Measurements from ENCODE around the gene SEMA5A. TPM values are rescaled to one million over a fixed set of nuclear protein-coding genes. Genes with fewer than 3 reads are reported as not detected.

Gene SEMA5A
- total RNA-seq, 1 donor from 2014 or later = 0.44 TPM

GRCh38 chr5:9549941-9550340 lies 4.1 kb upstream of the SEMA5A start:
- intact Hi-C loops (cut with micrococcal nuclease) = no loop called here

- intact Hi-C loops (cut with micrococcal nuclease) = no loop called here
Measured at GRCh38 chr5:9547122-9547947, 1.5 kb upstream of the SEMA5A start.

GRCh38 chr5:9545136-9545991 lies 511 bp downstream of the SEMA5A start:
- intact Hi-C loops (cut with micrococcal nuclease) = no loop called here

GRCh38 chr5:9544502-9545135 lies 1.3 kb downstream of the SEMA5A start:
- intact Hi-C loops (cut with micrococcal nuclease) = loop anchor here (1.0 to 5.0 kb wide), 2 partner anchors 52 to 183 kb away; no protein-coding TSS in a partner anchor

- intact Hi-C loops (cut with micrococcal nuclease) = loop anchor here (1.0 to 5.0 kb wide), 2 partner anchors 52 to 183 kb away; no protein-coding TSS in a partner anchor
Measured at GRCh38 chr5:9544056-9544455, 1.8 kb downstream of the SEMA5A start.

- intact Hi-C loops (cut with micrococcal nuclease) = loop anchor here (5.0 kb wide), 1 partner anchor 51 kb away; no protein-coding TSS in a partner anchor
Measured at GRCh38 chr5:9543311-9543920, 2.5 kb downstream of the SEMA5A start.

- intact Hi-C loops (cut with micrococcal nuclease) = loop anchor here (5.0 kb wide), 1 partner anchor 48 kb away; no protein-coding TSS in a partner anchor
Measured at GRCh38 chr5:9540791-9541190, 5.1 kb downstream of the SEMA5A start.

GRCh38 chr5:9538504-9538903 lies 7.4 kb downstream of the SEMA5A start:
- intact Hi-C loops (cut with micrococcal nuclease) = no loop called here

GRCh38 chr5:9537223-9538141 lies 8.4 kb downstream of the SEMA5A start:
- intact Hi-C loops (cut with micrococcal nuclease) = no loop called here

- intact Hi-C loops (cut with micrococcal nuclease) = no loop called here
Measured at GRCh38 chr5:9536717-9537116, 9.2 kb downstream of the SEMA5A start.

- intact Hi-C loops (cut with micrococcal nuclease) = no loop called here
Measured at GRCh38 chr5:9534881-9535517, 10.9 kb downstream of the SEMA5A start.

- intact Hi-C loops (cut with micrococcal nuclease) = no loop called here
Measured at GRCh38 chr5:9533562-9534364, 12.1 kb downstream of the SEMA5A start.

- intact Hi-C loops (cut with micrococcal nuclease) = no loop called here
Measured at GRCh38 chr5:9533096-9533495, 12.8 kb downstream of the SEMA5A start.

GRCh38 chr5:9529513-9529912 lies 16.4 kb downstream of the SEMA5A start:
- intact Hi-C loops (cut with micrococcal nuclease) = no loop called here

GRCh38 chr5:9529041-9529480 lies 16.8 kb downstream of the SEMA5A start:
- intact Hi-C loops (cut with micrococcal nuclease) = no loop called here

GRCh38 chr5:9524941-9525340 lies 20.9 kb downstream of the SEMA5A start:
- intact Hi-C loops (cut with micrococcal nuclease) = no loop called here

GRCh38 chr5:9523090-9523823 lies 22.6 kb downstream of the SEMA5A start:
- intact Hi-C loops (cut with micrococcal nuclease) = no loop called here

GRCh38 chr5:9519537-9519936 lies 26.3 kb downstream of the SEMA5A start:
- intact Hi-C loops (cut with micrococcal nuclease) = no loop called here

Measured in T-helper 1 cell treated with Interleukin-12 subunit alpha and Interleukin-12 subunit beta and Interleukin-4 antibody, amounts not matched to agents 30 ng/mL and 1 ng/mL, for 36 hours (primary cell).